ENCODE results near the gene CASP2. TPM values are rescaled to one million over a fixed set of nuclear protein-coding genes. Genes with fewer than 3 reads are reported as not detected.
"Not testable (repeated sequence)": the region's sequence is repeated elsewhere in the genome, so short reads cannot be mapped to it uniquely, and the experiment has no call there.

CASP2 gene
- total RNA-seq, 2 donors from 2014 or later, result 82.0 to 118 TPM

- peaks cover 15 to 32% of the 10 kb centered on the region in 2 donors for H3K36me3 Mint-ChIP-seq
- peaks cover 2 to 28% of the 10 kb centered on the region in 2 donors for H3K9me3 Mint-ChIP-seq
- no peak for ATAC-seq
- DNase-seq (ENCODE audit: low spot score in 2 of 2), result no peak
- no peak overlapping the region for H3K27ac Mint-ChIP-seq
Observed at GRCh38 chr7:143257501-143257900, 30.6 kb upstream of the CASP2 start.

- Mint-ChIP-seq H3K9me3 (peaks cover 0 to 20% of the 10 kb centered on the region in 2 donors), H3K27ac (peak overlapping the region; percentile 79 to 90), H3K36me3 (peaks cover 12 to 25% of the 10 kb centered on the region in 2 donors)
- ATAC-seq, result peak in 1 of 2 donors; percentile 28
- no peak for DNase-seq (ENCODE audit: low spot score in 2 of 2)
Observed at GRCh38 chr7:143258831-143259230, 29.3 kb upstream of the CASP2 start.

- Mint-ChIP-seq H3K27ac (peak overlapping the region; percentile 79 to 90), H3K9me3 (peaks cover 0 to 13% of the 10 kb centered on the region in 2 donors), H3K36me3 (peaks cover 16 to 27% of the 10 kb centered on the region in 2 donors)
- ATAC-seq (no peak), DNase-seq (ENCODE audit: low spot score in 2 of 2) (no peak)
Observed at GRCh38 chr7:143259765-143260164, 28.4 kb upstream of the CASP2 start.

GRCh38 chr7:143261901-143262300 is 26.2 kb upstream of the CASP2 start:
- ATAC-seq, result no peak
- no peak for DNase-seq (ENCODE audit: low spot score in 2 of 2)
- Mint-ChIP-seq H3K27ac (peak overlapping the region; percentile 69 to 100), H3K9me3 (peaks cover 0 to 8% of the 10 kb centered on the region in 2 donors), H3K36me3 (peaks cover 24 to 35% of the 10 kb centered on the region in 2 donors)

GRCh38 chr7:143263266-143264195 is 24.6 kb upstream of the CASP2 start, which contains the start of gene GSTK1:
Gene GSTK1, plus strand, starts transcription at chr7:143263441. Its CDS starts 73 bp downstream, at chr7:143263514.
- ATAC-seq (peak; percentile 97 to 98), DNase-seq (ENCODE audit: low spot score in 2 of 2) (peak; percentile 80 to 86)
- Mint-ChIP-seq H3K9me3 (peaks cover 0 to 8% of the 10 kb centered on the region in 2 donors), H3K27ac (peak within 1 kb of the TSS; percentile 99 to 100), H3K36me3 (peaks cover 31 to 39% of the 10 kb centered on the region in 2 donors)

- H3K9me3 Mint-ChIP-seq; ATAC-seq; DNase-seq (ENCODE audit: low spot score in 2 of 2): not testable (repeated sequence)
- Mint-ChIP-seq H3K27ac (peak overlapping the region; percentile 99 to 100), H3K36me3 (peaks cover 31 to 42% of the 10 kb centered on the region in 2 donors)
Observed at GRCh38 chr7:143264196-143264568, 24.0 kb upstream of the CASP2 start.

- ATAC-seq (no peak), DNase-seq (ENCODE audit: low spot score in 2 of 2) (no peak)
- Mint-ChIP-seq H3K9me3 (peaks cover 0 to 8% of the 10 kb centered on the region in 2 donors), H3K36me3 (peaks cover 36 to 51% of the 10 kb centered on the region in 2 donors), H3K27ac (peak overlapping the region; percentile 99 to 100)
Observed at GRCh38 chr7:143265017-143265693, 23.0 kb upstream of the CASP2 start.

- H3K27ac Mint-ChIP-seq, result no peak overlapping the region
- peaks cover 25 to 35% of the 10 kb centered on the region in 2 donors for H3K36me3 Mint-ChIP-seq
- no peaks in the 10 kb centered on the region for H3K9me3 Mint-ChIP-seq
- DNase-seq (ENCODE audit: low spot score in 2 of 2), result no peak
- ATAC-seq, result no peak
Observed at GRCh38 chr7:143269251-143269650, 18.9 kb upstream of the CASP2 start.

- peaks cover 14 to 21% of the 10 kb centered on the region in 2 donors for H3K36me3 Mint-ChIP-seq
- H3K27ac Mint-ChIP-seq, result peak overlapping the region in 1 of 2 donors; percentile 68
- peak in 1 of 2 donors; percentile 81 for ATAC-seq
- no peaks in the 10 kb centered on the region for H3K9me3 Mint-ChIP-seq
- DNase-seq (ENCODE audit: low spot score in 2 of 2), result no peak
Observed at GRCh38 chr7:143271240-143271639, 16.9 kb upstream of the CASP2 start.

- Mint-ChIP-seq H3K9me3 (no peaks in the 10 kb centered on the region), H3K27ac (no peak overlapping the region), H3K36me3 (peaks cover 5 to 17% of the 10 kb centered on the region in 2 donors)
- ATAC-seq, result no peak
- no peak for DNase-seq (ENCODE audit: low spot score in 2 of 2)
Observed at GRCh38 chr7:143272871-143273270, 15.3 kb upstream of the CASP2 start.

- DNase-seq (ENCODE audit: low spot score in 2 of 2) (no peak), ATAC-seq (peak; percentile 69 to 80)
- Mint-ChIP-seq H3K9me3 (no peaks in the 10 kb centered on the region), H3K27ac (peak overlapping the region; percentile 90 to 95), H3K36me3 (no peaks in the 10 kb centered on the region)
Observed at GRCh38 chr7:143279186-143280098, 8.7 kb upstream of the CASP2 start.

GRCh38 chr7:143280160-143280559 is 8.0 kb upstream of the CASP2 start:
- ATAC-seq, result peak; percentile 29 to 44
- Mint-ChIP-seq H3K27ac (peak overlapping the region; percentile 90 to 95), H3K36me3 (no peaks in the 10 kb centered on the region)

GRCh38 chr7:143280566-143280965 is 7.6 kb upstream of the CASP2 start:
- no peaks in the 10 kb centered on the region for H3K9me3 Mint-ChIP-seq
- ATAC-seq (no peak), DNase-seq (ENCODE audit: low spot score in 2 of 2) (no peak)
- H3K27ac Mint-ChIP-seq, result peak overlapping the region; percentile 23 to 90
- no peaks in the 10 kb centered on the region for H3K36me3 Mint-ChIP-seq

More at GRCh38 chr7:143280160-143280559, 8.0 kb upstream of the CASP2 start:
- no peaks in the 10 kb centered on the region for H3K9me3 Mint-ChIP-seq
- DNase-seq (ENCODE audit: low spot score in 2 of 2), result no peak

GRCh38 chr7:143281529-143281928 is 6.6 kb upstream of the CASP2 start:
- Mint-ChIP-seq H3K36me3 (no peaks in the 10 kb centered on the region), H3K9me3 (no peaks in the 10 kb centered on the region), H3K27ac (no peak overlapping the region)
- ATAC-seq (no peak), DNase-seq (ENCODE audit: low spot score in 2 of 2) (no peak)

GRCh38 chr7:143282124-143282523 is 6.0 kb upstream of the CASP2 start:
- peaks cover 0 to 5% of the 10 kb centered on the region in 2 donors for H3K9me3 Mint-ChIP-seq
- no peak for DNase-seq (ENCODE audit: low spot score in 2 of 2)

GRCh38 chr7:143283381-143283780 is 4.8 kb upstream of the CASP2 start:
- ATAC-seq (no peak), DNase-seq (ENCODE audit: low spot score in 2 of 2) (no peak)
- peaks cover 5 to 10% of the 10 kb centered on the region in 2 donors for H3K9me3 Mint-ChIP-seq
- H3K27ac Mint-ChIP-seq, result peak overlapping the region in 1 of 2 donors; percentile 37
- H3K36me3 Mint-ChIP-seq, result peaks cover 10 to 18% of the 10 kb centered on the region in 2 donors

More at GRCh38 chr7:143282124-143282523, 6.0 kb upstream of the CASP2 start:
- Mint-ChIP-seq H3K36me3 (peaks cover 0 to 6% of the 10 kb centered on the region in 2 donors), H3K27ac (no peak overlapping the region)
- ATAC-seq, result no peak

Data from activated naive CD4-positive, alpha-beta T cell treated with anti-CD3 and anti-CD28 coated beads, Interleukin-2, amount 50 U/mL, for 72 hours (primary cell).